IPS-NIHi7 (cell line): ENCODE data around the gene ENDOD1.

Source experiments
- DNase-seq: peaks from one replicate; pipeline ENCODE4 v3.0.0; 2012; ENCODE audit warnings: mixed read lengths; ENCODE audit errors: extremely low spot score

The ENDOD1 gene

GRCh38 chr11:95170294-95170693, 80.6 kb downstream of the ENDOD1 start:
- DNase-seq, result no peak

- no peak for DNase-seq
Measured at GRCh38 chr11:95175818-95176380, 86.3 kb downstream of the ENDOD1 start.
